AG04450 (cell line): Measurements from ENCODE around the gene SLC26A9. TPM values are rescaled to one million over a fixed set of nuclear protein-coding genes. Genes with fewer than 3 reads are reported as not detected.
"Not testable (repeated sequence)": the region's sequence is repeated elsewhere in the genome, so short reads cannot be mapped to it uniquely, and the experiment has no call there.

Experiments
- CTCF ChIA-PET: fragments of 300-600, 350-600 bp; formaldehyde crosslinking; extraction: SDS; loops from one replicate; lab custom pipeline; 2022; ENCODE audit warnings: antibody characterized with exemption, inconsistent platforms; lab: Charles Lee
- POLR2A ChIA-PET: fragments of 350-600 bp; formaldehyde crosslinking; extraction: SDS; loops from one replicate; lab custom pipeline; 2021; ENCODE audit warnings: antibody characterized with exemption, inconsistent platforms; lab: Yijun Ruan, JAX
- DNase-seq: peaks from one replicate; pipeline ENCODE4 v3.0.0-alpha.2; 2011; ENCODE audit warnings: low read depth, low spot score
- H3K27ac ChIP-seq: one replicate; pipeline ENCODE4 v1.5.1; 2012; ENCODE audit warnings: low read depth, low read length, control low read depth
- H3K27me3 ChIP-seq: one replicate; pipeline ENCODE4 v1.6.0; 2012; ENCODE audit warnings: low read length; ENCODE audit not compliant: control insufficient read depth, insufficient read depth
- H3K4me3 ChIP-seq: 2 replicates; pipeline ENCODE4 v1.5.1; 2011; ENCODE audit warnings: mild to moderate bottlenecking, low read depth, low read length, control low read depth
- H3K9me3 ChIP-seq: 2 replicates; pipeline ENCODE4 v1.5.1; 2012; ENCODE audit warnings: low read length; ENCODE audit not compliant: control insufficient read depth, insufficient read depth
- CTCF ChIP-seq: IDR thresholded peaks from 2 replicates; pipeline ENCODE4 v1.5.1; 2011; ENCODE audit warnings: low read depth, low read length, control low read depth, inconsistent platforms
- polyA plus RNA-seq: library from polyadenylated mRNA; depleted of rRNA; stranded (reverse); fragments of >200 nt; gene quantifications from 2 replicates; pipeline ENCODE4 v1.2.3, GENCODE V29; 2011

SLC26A9 gene
- polyA plus RNA-seq, 1 experiment, result not detected

- H3K27ac ChIP-seq, result no peak overlapping the region
- H3K4me3 ChIP-seq, result no peak overlapping the region
- DNase-seq, result no peak
- TF ChIP-seq CTCF, result no peak
- H3K9me3 ChIP-seq, result no peaks in the 10 kb centered on the region
- peaks cover 16% of the 10 kb centered on the region for H3K27me3 ChIP-seq
- CTCF ChIA-PET, result interaction anchor here (1.4 to 21.7 kb wide), 2 partner anchors 67 to 256 kb away, joined by 4 to 567 read pairs; no protein-coding TSS in a partner anchor
- POLR2A ChIA-PET, result no interaction called here
These were observed 28.5 kb downstream of the SLC26A9 start for GRCh38 chr1:205914730-205915129.

GRCh38 chr1:205914155-205914507, 29.1 kb downstream of the SLC26A9 start:
- POLR2A ChIA-PET, result no interaction called here
- no peaks in the 10 kb centered on the region for H3K9me3 ChIP-seq
- H3K27me3 ChIP-seq, result peaks cover 16% of the 10 kb centered on the region
- no peak overlapping the region for H3K27ac ChIP-seq
- no peak for DNase-seq
- TF ChIP-seq CTCF, result no peak
- CTCF ChIA-PET, result interaction anchor here (21.7 kb wide), 1 partner anchor 68 kb away, joined by 567 read pairs; no protein-coding TSS in a partner anchor
- no peak overlapping the region for H3K4me3 ChIP-seq

GRCh38 chr1:205913451-205914154, 29.7 kb downstream of the SLC26A9 start:
- Histone ChIP-seq H3K27ac (no peak overlapping the region), H3K4me3 (no peak overlapping the region), H3K27me3 (peaks cover 16% of the 10 kb centered on the region), H3K9me3 (no peaks in the 10 kb centered on the region)
- ChIA-PET CTCF (interaction anchor here (21.7 kb wide), 1 partner anchor 68 kb away, joined by 567 read pairs; no protein-coding TSS in a partner anchor), POLR2A (no interaction called here)
- TF ChIP-seq CTCF, result no peak
- no peak for DNase-seq

- Histone ChIP-seq H3K27me3 (peaks cover 8% of the 10 kb centered on the region), H3K27ac (no peak overlapping the region), H3K9me3 (no peaks in the 10 kb centered on the region), H3K4me3 (no peak overlapping the region)
- POLR2A ChIA-PET, result interaction anchor here (0.6 kb wide), 1 partner anchor 114 kb away, joined by 3 read pairs; no protein-coding TSS in a partner anchor
- DNase-seq, result no peak
- peak; percentile 67 for TF ChIP-seq CTCF
- CTCF ChIA-PET, result interaction anchor here (0.7 to 2.5 kb wide), 15 partner anchors 10 to 249 kb away, joined by 3 to 21 read pairs (median 4); no protein-coding TSS in a partner anchor
These were observed 35.5 kb downstream of the SLC26A9 start for GRCh38 chr1:205907794-205908193.

GRCh38 chr1:205905095-205905494, 38.2 kb downstream of the SLC26A9 start:
- H3K27ac ChIP-seq, DNase-seq, H3K9me3 ChIP-seq, H3K4me3 ChIP-seq, H3K27me3 ChIP-seq, CTCF ChIA-PET, POLR2A ChIA-PET: not testable (repeated sequence)
